Measurements from ENCODE around the gene FCAR.
A peak's percentile ranks its signal among the peaks of the same experiment; 100 is the strongest.
"Not testable (repeated sequence)": the region's sequence is repeated elsewhere in the genome, so short reads cannot be mapped to it uniquely, and the experiment has no call there.

The FCAR gene

GRCh38 chr19:54875506-54875905, 1.5 kb downstream of the FCAR start:
- no peaks in the 10 kb centered on the region for H3K9me3 Mint-ChIP-seq
- no peak overlapping the region for H3K27ac Mint-ChIP-seq
- H3K36me3 Mint-ChIP-seq (ENCODE audit: low read depth) = no peaks in the 10 kb centered on the region
- peaks cover 3% of the 10 kb centered on the region for H3K4me1 Mint-ChIP-seq (ENCODE audit: low read depth)
- H3K4me3 Mint-ChIP-seq = no peak overlapping the region
- H3K27me3 Mint-ChIP-seq (ENCODE audit: low read depth) = peaks cover 17% of the 10 kb centered on the region

GRCh38 chr19:54877471-54877870, 3.4 kb downstream of the FCAR start:
- Mint-ChIP-seq H3K27me3 (ENCODE audit: low read depth) (peaks cover 27% of the 10 kb centered on the region), H3K9me3 (no peaks in the 10 kb centered on the region), H3K36me3 (ENCODE audit: low read depth) (no peaks in the 10 kb centered on the region), H3K27ac (no peak overlapping the region), H3K4me1 (ENCODE audit: low read depth) (peaks cover 3% of the 10 kb centered on the region), H3K4me3 (no peak overlapping the region)

GRCh38 chr19:54881884-54882283, 7.8 kb downstream of the FCAR start:
- Mint-ChIP-seq H3K9me3 (no peaks in the 10 kb centered on the region), H3K4me3 (no peak overlapping the region), H3K27ac (no peak overlapping the region), H3K4me1 (ENCODE audit: low read depth) (peaks cover 4% of the 10 kb centered on the region), H3K36me3 (ENCODE audit: low read depth) (peaks cover 2% of the 10 kb centered on the region), H3K27me3 (ENCODE audit: low read depth) (peaks cover 27% of the 10 kb centered on the region)

GRCh38 chr19:54882758-54883157, 8.7 kb downstream of the FCAR start:
- Mint-ChIP-seq H3K4me3 (peak overlapping the region; percentile 40), H3K36me3 (ENCODE audit: low read depth) (peaks cover 2% of the 10 kb centered on the region), H3K27me3 (ENCODE audit: low read depth) (peaks cover 20% of the 10 kb centered on the region), H3K27ac (peak overlapping the region; percentile 75), H3K9me3 (no peaks in the 10 kb centered on the region), H3K4me1 (ENCODE audit: low read depth) (peaks cover 4% of the 10 kb centered on the region)

GRCh38 chr19:54883228-54883627, 9.2 kb downstream of the FCAR start:
- peaks cover 2% of the 10 kb centered on the region for H3K36me3 Mint-ChIP-seq (ENCODE audit: low read depth)
- H3K4me1 Mint-ChIP-seq (ENCODE audit: low read depth) = peaks cover 4% of the 10 kb centered on the region
- peaks cover 20% of the 10 kb centered on the region for H3K27me3 Mint-ChIP-seq (ENCODE audit: low read depth)
- no peak overlapping the region for H3K4me3 Mint-ChIP-seq
- H3K9me3 Mint-ChIP-seq = no peaks in the 10 kb centered on the region
- no peak overlapping the region for H3K27ac Mint-ChIP-seq

GRCh38 chr19:54888239-54888638, 14.2 kb downstream of the FCAR start:
- no peaks in the 10 kb centered on the region for H3K27me3 Mint-ChIP-seq (ENCODE audit: low read depth)
- H3K9me3 Mint-ChIP-seq = no peaks in the 10 kb centered on the region
- no peaks in the 10 kb centered on the region for H3K36me3 Mint-ChIP-seq (ENCODE audit: low read depth)
- no peak overlapping the region for H3K4me3 Mint-ChIP-seq
- no peaks in the 10 kb centered on the region for H3K4me1 Mint-ChIP-seq (ENCODE audit: low read depth)
- no peak overlapping the region for H3K27ac Mint-ChIP-seq

- Mint-ChIP-seq H3K4me1 (ENCODE audit: low read depth) (no peaks in the 10 kb centered on the region), H3K27me3 (ENCODE audit: low read depth) (no peaks in the 10 kb centered on the region), H3K27ac (no peak overlapping the region), H3K9me3 (no peaks in the 10 kb centered on the region), H3K36me3 (ENCODE audit: low read depth) (no peaks in the 10 kb centered on the region), H3K4me3 (no peak overlapping the region)
These were observed 15.5 kb downstream of the FCAR start for GRCh38 chr19:54889566-54889965.

GRCh38 chr19:54893406-54893805, 19.4 kb downstream of the FCAR start:
- Mint-ChIP-seq H3K9me3 (no peaks in the 10 kb centered on the region), H3K4me3 (no peak overlapping the region), H3K27me3 (ENCODE audit: low read depth) (peaks cover 7% of the 10 kb centered on the region), H3K4me1 (ENCODE audit: low read depth) (no peaks in the 10 kb centered on the region), H3K27ac (no peak overlapping the region), H3K36me3 (ENCODE audit: low read depth) (no peaks in the 10 kb centered on the region)

- H3K4me3 Mint-ChIP-seq; H3K36me3 Mint-ChIP-seq (ENCODE audit: low read depth); H3K9me3 Mint-ChIP-seq; H3K27ac Mint-ChIP-seq; H3K4me1 Mint-ChIP-seq (ENCODE audit: low read depth): not testable (repeated sequence)
- peaks cover 13% of the 10 kb centered on the region for H3K27me3 Mint-ChIP-seq (ENCODE audit: low read depth)
These were observed 20.1 kb downstream of the FCAR start for GRCh38 chr19:54894106-54894505.

GRCh38 chr19:54896036-54896435, 22.0 kb downstream of the FCAR start:
- Mint-ChIP-seq H3K36me3 (ENCODE audit: low read depth) (no peaks in the 10 kb centered on the region), H3K9me3 (no peaks in the 10 kb centered on the region), H3K27me3 (ENCODE audit: low read depth) (peaks cover 13% of the 10 kb centered on the region), H3K27ac (no peak overlapping the region), H3K4me1 (ENCODE audit: low read depth) (no peaks in the 10 kb centered on the region), H3K4me3 (no peak overlapping the region)

GRCh38 chr19:54898685-54899084, 24.6 kb downstream of the FCAR start:
- H3K36me3 Mint-ChIP-seq (ENCODE audit: low read depth) = not testable (repeated sequence)

GRCh38 chr19:54899646-54900045, 25.6 kb downstream of the FCAR start:
- H3K4me1 Mint-ChIP-seq (ENCODE audit: low read depth); H3K27ac Mint-ChIP-seq; H3K4me3 Mint-ChIP-seq: not testable (repeated sequence)

More at GRCh38 chr19:54898685-54899084, 24.6 kb downstream of the FCAR start:
- H3K27ac Mint-ChIP-seq; H3K9me3 Mint-ChIP-seq; H3K4me1 Mint-ChIP-seq (ENCODE audit: low read depth); H3K4me3 Mint-ChIP-seq: not testable (repeated sequence)
- peaks cover 13% of the 10 kb centered on the region for H3K27me3 Mint-ChIP-seq (ENCODE audit: low read depth)

GRCh38 chr19:54901153-54901552, 27.1 kb downstream of the FCAR start:
- not testable (repeated sequence) for H3K27ac Mint-ChIP-seq; H3K4me1 Mint-ChIP-seq (ENCODE audit: low read depth); H3K36me3 Mint-ChIP-seq (ENCODE audit: low read depth); H3K4me3 Mint-ChIP-seq; H3K9me3 Mint-ChIP-seq
- peaks cover 18% of the 10 kb centered on the region for H3K27me3 Mint-ChIP-seq (ENCODE audit: low read depth)

More at GRCh38 chr19:54899646-54900045, 25.6 kb downstream of the FCAR start:
- H3K36me3 Mint-ChIP-seq (ENCODE audit: low read depth); H3K9me3 Mint-ChIP-seq: not testable (repeated sequence)
- H3K27me3 Mint-ChIP-seq (ENCODE audit: low read depth) = peaks cover 13% of the 10 kb centered on the region

GRCh38 chr19:54902061-54902460, 28.0 kb downstream of the FCAR start:
- H3K27ac Mint-ChIP-seq = no peak overlapping the region
- peaks cover 3% of the 10 kb centered on the region for H3K9me3 Mint-ChIP-seq
- no peaks in the 10 kb centered on the region for H3K36me3 Mint-ChIP-seq (ENCODE audit: low read depth)
- H3K4me1 Mint-ChIP-seq (ENCODE audit: low read depth) = no peaks in the 10 kb centered on the region
- H3K4me3 Mint-ChIP-seq = no peak overlapping the region
- peaks cover 11% of the 10 kb centered on the region for H3K27me3 Mint-ChIP-seq (ENCODE audit: low read depth)

- Mint-ChIP-seq H3K9me3 (peaks cover 3% of the 10 kb centered on the region), H3K4me3 (no peak overlapping the region), H3K36me3 (ENCODE audit: low read depth) (no peaks in the 10 kb centered on the region), H3K4me1 (ENCODE audit: low read depth) (no peaks in the 10 kb centered on the region), H3K27me3 (ENCODE audit: low read depth) (peaks cover 11% of the 10 kb centered on the region), H3K27ac (no peak overlapping the region)
These were observed 29.3 kb downstream of the FCAR start for GRCh38 chr19:54903303-54903702.

- H3K9me3 Mint-ChIP-seq; H3K4me3 Mint-ChIP-seq; H3K4me1 Mint-ChIP-seq (ENCODE audit: low read depth); H3K27ac Mint-ChIP-seq; H3K36me3 Mint-ChIP-seq (ENCODE audit: low read depth); H3K27me3 Mint-ChIP-seq (ENCODE audit: low read depth): not testable (repeated sequence)
These were observed 30.2 kb downstream of the FCAR start for GRCh38 chr19:54904261-54904660.
